Mesenchymal stem cell (in vitro differentiated cells and primary cell): Measurements from ENCODE around the gene GJA3.

Experiments used
- DNase-seq: peaks from one replicate; pipeline ENCODE4 v3.0.0-alpha.2; 2013
- H2AFZ ChIP-seq: one replicate; pipeline ENCODE4 v1.6.1; 2013; ENCODE audit warnings: low read depth, mild to moderate bottlenecking, control low read depth, inconsistent platforms, low read length, moderate library complexity
- H2AK5ac ChIP-seq: 2 replicates; pipeline ENCODE4 v1.6.1; 2013; ENCODE audit warnings: low read length, moderate library complexity, mild to moderate bottlenecking, inconsistent platforms; ENCODE audit not compliant: severe bottlenecking
- H2BK120ac ChIP-seq: one replicate; pipeline ENCODE4 v1.6.1; 2013; ENCODE audit warnings: low read depth, mild to moderate bottlenecking, inconsistent platforms, low read length, moderate library complexity
- H2BK12ac ChIP-seq, 2 experiments: one replicate each; pipeline ENCODE4 v1.6.1; 2013; ENCODE audit warnings: inconsistent platforms in 2 of 2, low read length in 2 of 2, mild to moderate bottlenecking in 2 of 2, moderate library complexity in 2 of 2, control low read depth in 1 of 2
- H2BK15ac ChIP-seq: one replicate; pipeline ENCODE4 v1.6.1; 2013; ENCODE audit warnings: mild to moderate bottlenecking, low read depth, inconsistent platforms; ENCODE audit not compliant: poor library complexity, severe bottlenecking
- H2BK5ac ChIP-seq: 2 replicates; pipeline ENCODE4 v1.6.1; 2013; ENCODE audit warnings: low read depth, mild to moderate bottlenecking, low read length, control low read depth, inconsistent platforms; ENCODE audit not compliant: poor library complexity, severe bottlenecking
- H3K14ac ChIP-seq, 2 experiments: one replicate each; pipeline ENCODE4 v1.6.1; 2013; ENCODE audit warnings: inconsistent platforms in 2 of 2, low read length in 2 of 2, control low read depth in 1 of 2, mild to moderate bottlenecking in 1 of 2, moderate library complexity in 1 of 2
- H3K18ac ChIP-seq, 2 experiments: one replicate each; pipeline ENCODE4 v1.6.1; 2013; ENCODE audit warnings: inconsistent platforms in 2 of 2, low read length in 2 of 2, control low read depth in 1 of 2, low read depth in 1 of 2, mild to moderate bottlenecking in 1 of 2
- H3K23ac ChIP-seq, 2 experiments: one replicate each; pipeline ENCODE4 v1.6.1; 2013; ENCODE audit warnings: inconsistent platforms in 2 of 2, low read length in 2 of 2, mild to moderate bottlenecking in 2 of 2, moderate library complexity in 2 of 2, control low read depth in 1 of 2
- H3K27ac ChIP-seq: 2 replicates; pipeline ENCODE4 v1.5.1; 2013; ENCODE audit warnings: mild to moderate bottlenecking, moderate library complexity, low read length, control low read depth, inconsistent platforms; ENCODE audit not compliant: poor library complexity, severe bottlenecking
- H3K27me3 ChIP-seq, 2 experiments: 2 replicates each; pipeline versions ENCODE4 v1.6.1 to v1.7.0; 2013; ENCODE audit warnings: low read length in 2 of 2, mild to moderate bottlenecking in 2 of 2, moderate library complexity in 2 of 2, control low read depth in 1 of 2, inconsistent platforms in 1 of 2; ENCODE audit not compliant: control insufficient read depth in 1 of 2, insufficient read depth in 1 of 2
- H3K36me3 ChIP-seq, 2 experiments: 2 replicates each; pipeline versions ENCODE4 v1.6.1 to v1.7.0; 2013; ENCODE audit warnings: low read length in 2 of 2, control low read depth in 1 of 2, inconsistent platforms in 1 of 2, low read depth in 1 of 2, mild to moderate bottlenecking in 1 of 2; ENCODE audit not compliant: insufficient read depth in 2 of 2, control insufficient read depth in 1 of 2
- H3K4ac ChIP-seq, 2 experiments: one replicate each; pipeline ENCODE4 v1.6.1; 2013; ENCODE audit warnings: inconsistent platforms in 2 of 2, low read length in 2 of 2, mild to moderate bottlenecking in 2 of 2, moderate library complexity in 2 of 2, control low read depth in 1 of 2, low read depth in 1 of 2
- H3K4me1 ChIP-seq: 2 replicates; pipeline ENCODE4 v1.6.1; 2013; ENCODE audit warnings: low read depth, low read length, control low read depth; ENCODE audit not compliant: control insufficient read depth, insufficient read depth
- H3K4me2 ChIP-seq: 2 replicates; pipeline ENCODE4 v1.6.1; 2013; ENCODE audit warnings: low read length, mild to moderate bottlenecking, inconsistent platforms; ENCODE audit not compliant: poor library complexity, severe bottlenecking
- H3K4me3 ChIP-seq, 2 experiments: 2 replicates each; pipeline versions ENCODE4 v1.5.1 to v1.7.0; 2013; ENCODE audit warnings: low read length in 2 of 2, mild to moderate bottlenecking in 2 of 2, control low read depth in 1 of 2, low read depth in 1 of 2; ENCODE audit not compliant: insufficient read depth in 1 of 2
- H3K79me1 ChIP-seq: replicated peaks from 2 replicates; pipeline ENCODE4 v1.6.1; 2013; ENCODE audit warnings: mild to moderate bottlenecking, control low read depth, low read length, inconsistent platforms; ENCODE audit not compliant: poor library complexity, severe bottlenecking
- H3K9ac ChIP-seq: 2 replicates; pipeline ENCODE4 v1.7.0; 2013; ENCODE audit warnings: mild to moderate bottlenecking, low read length, moderate library complexity
- H3K9me3 ChIP-seq: 2 replicates; pipeline ENCODE4 v1.7.0; 2013; ENCODE audit warnings: mild to moderate bottlenecking, low read length; ENCODE audit not compliant: control insufficient read depth
- H4K8ac ChIP-seq: one replicate; pipeline ENCODE4 v1.6.1; 2013; ENCODE audit warnings: inconsistent platforms, mild to moderate bottlenecking, low read length, moderate library complexity
- H4K91ac ChIP-seq: one replicate; pipeline ENCODE4 v1.6.1; 2013; ENCODE audit warnings: mild to moderate bottlenecking, low read length, inconsistent platforms
- WGBS: methylation state at CpG from one replicate; pipeline ENCODE4 v1.1.7; 2013; ENCODE audit warnings: mixed read lengths; 5-methylcytosine and 5-hydroxymethylcytosine counted together

Gene GJA3

GRCh38 chr13:20141238-20142022 is 19.4 kb downstream of the GJA3 start:
- no peak overlapping the region for H2BK5ac ChIP-seq
- no peak overlapping the region for H2BK15ac ChIP-seq
- H3K4me1 ChIP-seq: no peaks in the 10 kb centered on the region
- no peaks in the 10 kb centered on the region for H3K79me1 ChIP-seq
- H3K14ac ChIP-seq: no peak overlapping the region
- H2BK120ac ChIP-seq: no peak overlapping the region
- no peak overlapping the region for H4K8ac ChIP-seq
- H2AFZ ChIP-seq: no peak overlapping the region
- no peak overlapping the region for H3K23ac ChIP-seq
- H3K27me3 ChIP-seq: peaks cover 32 to 96% of the 10 kb centered on the region in 2 experiments
- no peak overlapping the region for H3K9ac ChIP-seq
- no peak overlapping the region for H3K4me2 ChIP-seq
- H3K36me3 ChIP-seq: no peaks in the 10 kb centered on the region
- no peak overlapping the region for H3K4me3 ChIP-seq
- H3K9me3 ChIP-seq: no peaks in the 10 kb centered on the region
- H4K91ac ChIP-seq: no peak overlapping the region
- 81% methylated on average over 14 of the region's 14 CpGs for WGBS
- no peak overlapping the region for H3K27ac ChIP-seq
- no peak overlapping the region for H2BK12ac ChIP-seq
- H3K4ac ChIP-seq: no peak overlapping the region
- no peak overlapping the region for H2AK5ac ChIP-seq
- DNase-seq: no peak
- H3K18ac ChIP-seq: no peak overlapping the region

GRCh38 chr13:20140487-20140886 is 20.4 kb downstream of the GJA3 start:
- Histone ChIP-seq H3K23ac (no peak overlapping the region), H2AFZ (no peak overlapping the region), H3K4me1 (no peaks in the 10 kb centered on the region), H3K27me3 (peaks cover 22 to 89% of the 10 kb centered on the region in 2 experiments), H2AK5ac (no peak overlapping the region), H2BK120ac (no peak overlapping the region), H3K79me1 (no peaks in the 10 kb centered on the region), H3K36me3 (no peaks in the 10 kb centered on the region), H3K4me2 (no peak overlapping the region), H3K14ac (no peak overlapping the region), H3K18ac (no peak overlapping the region), H3K9ac (no peak overlapping the region), H3K4ac (no peak overlapping the region), H2BK5ac (no peak overlapping the region), H2BK15ac (no peak overlapping the region), H3K27ac (no peak overlapping the region), H3K4me3 (no peak overlapping the region), H3K9me3 (no peaks in the 10 kb centered on the region), H4K8ac (no peak overlapping the region), H2BK12ac (no peak overlapping the region), H4K91ac (no peak overlapping the region)
- DNase-seq: no peak
- 0% methylated on average over 2 of the region's 4 CpGs for WGBS

GRCh38 chr13:20137875-20138274 is 23.0 kb downstream of the GJA3 start:
- no peak overlapping the region for H3K18ac ChIP-seq
- H2BK120ac ChIP-seq: no peak overlapping the region
- H4K8ac ChIP-seq: no peak overlapping the region
- H3K14ac ChIP-seq: no peak overlapping the region
- no peak overlapping the region for H3K4me3 ChIP-seq
- H2BK5ac ChIP-seq: no peak overlapping the region
- H3K4me2 ChIP-seq: no peak overlapping the region
- H3K4ac ChIP-seq: no peak overlapping the region
- H3K9me3 ChIP-seq: no peaks in the 10 kb centered on the region
- H2BK15ac ChIP-seq: no peak overlapping the region
- H3K27me3 ChIP-seq: peaks cover 16 to 76% of the 10 kb centered on the region in 2 experiments
- H3K4me1 ChIP-seq: no peaks in the 10 kb centered on the region
- H4K91ac ChIP-seq: no peak overlapping the region
- no peak overlapping the region for H3K23ac ChIP-seq
- H3K79me1 ChIP-seq: no peaks in the 10 kb centered on the region
- H3K27ac ChIP-seq: no peak overlapping the region
- no peak for DNase-seq
- H2BK12ac ChIP-seq: no peak overlapping the region
- WGBS: 83% methylated on average over 1 of the region's 2 CpGs
- H2AK5ac ChIP-seq: no peak overlapping the region
- H3K36me3 ChIP-seq: no peaks in the 10 kb centered on the region
- no peak overlapping the region for H3K9ac ChIP-seq
- no peak overlapping the region for H2AFZ ChIP-seq

GRCh38 chr13:20136781-20137703 is 23.8 kb downstream of the GJA3 start:
- Histone ChIP-seq H3K23ac (no peak overlapping the region), H3K18ac (no peak overlapping the region), H3K27ac (no peak overlapping the region), H3K14ac (no peak overlapping the region), H2BK15ac (no peak overlapping the region), H2BK5ac (no peak overlapping the region), H3K4ac (no peak overlapping the region), H2BK120ac (no peak overlapping the region), H2AFZ (no peak overlapping the region), H3K9me3 (no peaks in the 10 kb centered on the region), H3K79me1 (no peaks in the 10 kb centered on the region), H3K9ac (no peak overlapping the region), H2AK5ac (no peak overlapping the region), H3K36me3 (no peaks in the 10 kb centered on the region), H3K4me1 (no peaks in the 10 kb centered on the region), H3K4me2 (no peak overlapping the region), H4K8ac (no peak overlapping the region), H4K91ac (no peak overlapping the region), H3K4me3 (peak overlapping the region in 1 of 2 experiments; percentile 59), H2BK12ac (no peak overlapping the region), H3K27me3 (peaks cover 17 to 73% of the 10 kb centered on the region in 2 experiments)
- 48% methylated on average over 56 of the region's 56 CpGs for WGBS
- DNase-seq: no peak
